Pancreas (tissue), 10 donors: ENCODE results near the gene LAMC1. TPM values are rescaled to one million over a fixed set of nuclear protein-coding genes. Genes with fewer than 3 reads are reported as not detected.

Experiments used
- ATAC-seq, 4 donors: fragments of 200-7000 bp; cut with Tn5 transposase; one replicate each; pipeline versions ENCODE4 v1.8.0 to v1.9.1; 2020; ENCODE audit warnings: mild to moderate bottlenecking in 4 of 4, moderate library complexity in 4 of 4
- DNase-seq, 6 donors: peaks; one replicate each; pipeline ENCODE4 v3.0.0-alpha.2; 2020
- FAIRE-seq: peaks from 2 replicates; lab custom pipeline; 2012; peaks lifted over from hg19 to GRCh38; lab: Jason Lieb, UNC
- H3K27ac ChIP-seq, 4 donors: fragments of 200-600 bp; sonication (generic); 1 replicate in 3 of 4; 2 replicates in 1 of 4; pipeline versions ENCODE4 v1.5.0 to v1.8.0; 2020
- H3K27me3 ChIP-seq, 4 donors: fragments of 200-600 bp; one replicate each; pipeline ENCODE4 v1.8.0; 2021
- H3K36me3 ChIP-seq, 3 donors: fragments of 200-600 bp; sonication (generic) in 1 of 3; one replicate each; pipeline versions ENCODE4 v1.5.0 to v1.8.0; 2020 to 2021
- H3K4me1 ChIP-seq, 3 donors: fragments of 200-600 bp; one replicate each; pipeline ENCODE4 v1.8.0; 2021
- H3K4me3 ChIP-seq, 4 donors: fragments of 200-600 bp; sonication (generic) in 2 of 4; one replicate each; pipeline versions ENCODE4 v1.5.0 to v1.8.0; 2020 to 2021
- H3K9me3 ChIP-seq, 4 donors: fragments of 200-600 bp; one replicate each; pipeline ENCODE4 v1.8.0; 2021
- CTCF ChIP-seq, 4 donors: fragments of 200-600 bp; sonication (generic) in 3 of 4; IDR thresholded peaks; one replicate each; pipeline versions ENCODE4 v1.5.0 to v1.8.0; 2021; ENCODE audit warnings: antibody characterized with exemption in 4 of 4
- WGBS, 2 donors: extraction: QIAGEN DNeasy Blood & Tissue Kit; methylation state at CpG; one replicate each; pipeline ENCODE4 v1.1.7; 2013; 5-methylcytosine and 5-hydroxymethylcytosine counted together
- intact Hi-C, 3 donors: fragments of 100-400 bp; cut with DNase I; formaldehyde crosslinking; loops; one replicate each; pipeline versions ENCODE4 v1.11.1 to v1.14.2; 2022
- polyA plus RNA-seq, 2 donors: library from polyadenylated mRNA; stranded (reverse); fragments of 200-250 nt; gene quantifications; one replicate each; pipeline ENCODE4 v1.2.3, GENCODE V29; 2013
- total RNA-seq, 6 donors: library from RNA; stranded (reverse); fragmentation: NEBNext Ultra II Directional in 4 of 6; extraction: Animal tissue kit (Norgen Biotek cat#: 25700) in 4 of 6; gene quantifications; one replicate each; pipeline versions ENCODE4 v1.2.1 to v1.2.4, GENCODE V29; 2021 to 2023
- donor health status: healthy with polysubstance abuse.
- donor health status: DM: no; HTN: no; CAD: no; lungs with moderate emphysema.
- donor health status: DM: no; HTN: no; CAD: no.
- donor health status: control.
- donor health status: control.
- donor health status: Bipolar disorder and iron deficiency.
- donor health status: DM: yes; HTN: yes; CAD: no.
- donor health status: DM: no; HTN: no; CAD: no.
- donor health status: DM: no; HTN: no; CAD: no.
- donor health status: DM: yes; HTN: yes; CAD: no.

Gene LAMC1
- total and polyA plus RNA-seq, 8 donors, result 11.2 to 50.1 (median 29.4) TPM

DNA sequence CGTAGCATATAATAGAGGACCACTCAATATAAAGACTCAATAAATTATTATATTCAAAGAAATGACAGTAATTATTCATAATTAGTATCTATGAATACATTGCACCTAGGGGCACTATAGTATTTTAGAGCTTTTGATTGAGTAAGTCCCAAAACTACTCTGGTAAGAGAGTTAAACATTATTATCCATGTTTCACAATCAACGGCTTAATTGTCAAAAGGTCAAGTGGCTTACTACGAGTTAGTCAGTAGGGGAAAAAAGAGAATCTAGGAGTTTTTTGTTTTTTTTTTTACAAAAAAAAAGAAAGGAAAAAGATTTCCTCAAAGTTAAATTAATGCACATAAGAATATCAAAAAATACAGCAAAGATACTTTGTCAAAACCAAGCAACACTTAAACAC is 20.4 kb upstream of the LAMC1 start:
- no peak for FAIRE-seq

GRCh38 chr1:183003203-183003602 is 20.0 kb upstream of the LAMC1 start:
- DNase-seq (no peak), FAIRE-seq (no peak), ATAC-seq (peak in 3 of 4 donors; percentile 32 to 67 (median 57))
- H3K9me3 ChIP-seq, result no peaks in the 10 kb centered on the region
- TF ChIP-seq CTCF (IDR thresholded peaks at IDR 0.05), result no peak
- peak overlapping the region in 1 of 4 donors; percentile 30 for H3K27ac ChIP-seq
- H3K27me3 ChIP-seq, result no peaks in the 10 kb centered on the region
- no peaks in the 10 kb centered on the region for H3K36me3 ChIP-seq
- WGBS, 2 donors, result 46 to 49% methylated on average over 4 of the region's 4 CpGs
- H3K4me1 ChIP-seq, result peaks cover 0 to 5% (median 5%) of the 10 kb centered on the region in 3 donors
- intact Hi-C loops, result no loop called here
- no peak overlapping the region for H3K4me3 ChIP-seq

More for the DNA sequence above, 20.4 kb upstream of the LAMC1 start:
- ATAC-seq, result peak in 3 of 4 donors; percentile 32 to 49 (median 44)
- Histone ChIP-seq H3K36me3 (no peaks in the 10 kb centered on the region), H3K9me3 (no peaks in the 10 kb centered on the region), H3K27ac (no peak overlapping the region), H3K27me3 (no peaks in the 10 kb centered on the region), H3K4me3 (no peak overlapping the region), H3K4me1 (peaks cover 0 to 5% (median 5%) of the 10 kb centered on the region in 3 donors)
- WGBS, 2 donors, result 43 to 49% methylated on average over 3 of the region's 3 CpGs
- no peak for DNase-seq
- no peak for TF ChIP-seq CTCF (IDR thresholded peaks at IDR 0.05)
- intact Hi-C loops, result no loop called here

DNA sequence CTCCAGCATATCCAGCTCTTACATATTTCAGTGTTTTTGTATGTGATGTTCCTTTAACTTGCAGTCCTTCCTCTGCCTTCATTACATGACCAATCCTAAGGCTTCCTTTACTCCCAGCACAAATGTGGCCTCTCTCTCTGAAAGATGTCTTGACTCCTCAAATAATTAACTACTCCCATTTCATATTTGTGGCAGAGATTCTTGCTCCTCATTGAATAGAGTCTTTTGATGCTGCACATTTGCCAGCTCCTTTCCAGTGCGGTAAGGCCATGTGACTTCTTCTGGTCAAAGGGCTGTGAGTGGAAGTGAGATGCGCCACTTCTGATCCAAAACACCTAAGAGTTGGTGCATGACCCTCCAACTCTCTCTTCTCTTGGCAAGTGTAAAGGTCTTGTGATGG is 19.1 kb upstream of the LAMC1 start:
- Histone ChIP-seq H3K27ac (no peak overlapping the region), H3K36me3 (no peaks in the 10 kb centered on the region), H3K4me1 (peaks cover 0 to 5% (median 5%) of the 10 kb centered on the region in 3 donors), H3K9me3 (no peaks in the 10 kb centered on the region), H3K4me3 (no peak overlapping the region), H3K27me3 (no peaks in the 10 kb centered on the region)
- WGBS, 2 donors, result 85 to 98% methylated on average over 2 of the region's 2 CpGs
- no peak for TF ChIP-seq CTCF (IDR thresholded peaks at IDR 0.05)
- ATAC-seq (no peak), DNase-seq (no peak), FAIRE-seq (no peak)
- intact Hi-C loops, result no loop called here

DNA sequence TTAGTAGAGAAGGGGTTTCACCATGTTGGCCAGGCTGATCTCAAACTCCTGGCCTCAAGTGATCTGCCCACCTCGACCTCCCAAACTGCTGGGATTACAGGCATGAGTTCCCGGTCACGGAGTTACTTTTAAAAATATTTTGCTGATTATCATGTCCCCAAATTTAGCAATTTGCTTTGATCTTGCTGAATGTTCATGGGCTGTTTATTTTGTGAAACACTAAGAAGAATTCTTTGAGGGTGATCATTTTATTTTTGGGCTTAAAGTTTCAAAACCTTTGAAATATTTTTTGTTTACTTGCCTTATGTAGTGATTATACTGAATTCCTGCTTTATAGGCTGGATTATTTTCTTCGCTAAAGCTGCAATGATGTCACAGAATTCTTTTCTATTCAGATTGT is 11.4 kb upstream of the LAMC1 start:
- FAIRE-seq (no peak), ATAC-seq (no peak), DNase-seq (no peak)
- Histone ChIP-seq H3K27ac (no peak overlapping the region), H3K27me3 (no peaks in the 10 kb centered on the region), H3K9me3 (no peaks in the 10 kb centered on the region), H3K36me3 (no peaks in the 10 kb centered on the region), H3K4me1 (no peaks in the 10 kb centered on the region), H3K4me3 (no peak overlapping the region)
- WGBS, 2 donors, result 76 to 77% methylated on average over 4 of the region's 4 CpGs
- TF ChIP-seq CTCF (IDR thresholded peaks at IDR 0.05), result no peak
- intact Hi-C loops, result no loop called here

DNA sequence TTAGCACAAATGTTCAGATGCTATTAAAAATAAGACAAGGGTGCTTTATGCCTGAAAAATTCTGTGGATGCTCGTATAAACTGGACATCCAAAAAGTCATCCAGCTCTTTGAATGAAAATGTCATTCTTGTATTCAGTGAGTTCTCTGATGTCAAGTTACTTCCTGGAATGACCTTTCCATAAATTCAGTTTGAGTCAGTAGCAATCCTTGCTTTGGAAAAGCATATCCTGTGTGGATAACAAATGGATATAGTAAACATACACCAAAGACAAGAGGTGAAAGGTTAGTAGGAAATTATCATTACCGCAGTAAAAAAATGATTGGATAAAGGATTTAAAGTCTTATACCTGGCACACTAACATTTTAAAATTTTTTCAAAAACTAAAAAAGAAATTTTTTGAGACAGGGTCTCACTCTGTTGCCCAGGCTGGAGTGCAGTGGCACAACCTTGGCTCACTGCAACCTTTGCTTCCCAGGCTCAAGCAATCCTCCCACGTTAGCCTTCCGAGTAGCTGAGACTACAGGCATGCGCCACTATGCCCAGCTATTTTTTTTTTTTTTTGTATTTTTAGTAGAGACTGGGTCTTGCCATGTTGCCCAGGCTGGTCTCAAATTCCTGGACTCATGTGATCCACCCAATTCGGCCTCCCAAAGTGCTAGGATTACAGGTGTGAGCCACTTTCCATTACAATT is 10.8 kb upstream of the LAMC1 start:
- Histone ChIP-seq H3K9me3 (no peaks in the 10 kb centered on the region), H3K27ac (no peak overlapping the region), H3K4me1 (no peaks in the 10 kb centered on the region), H3K27me3 (no peaks in the 10 kb centered on the region), H3K4me3 (no peak overlapping the region), H3K36me3 (no peaks in the 10 kb centered on the region)
- no peak for FAIRE-seq
- no peak for DNase-seq
- intact Hi-C loops, result no loop called here
- 76 to 77% methylated on average over 6 of the region's 6 CpGs for WGBS, 2 donors
- no peak for ATAC-seq
- TF ChIP-seq CTCF (IDR thresholded peaks at IDR 0.05), result no peak
